HG03139 (cell line): ENCODE results near the gene JAG2.

ENCODE experiments used
- ATAC-seq: cut with Tn5 transposase; IDR thresholded peaks from one replicate; pipeline ENCODE4 v1.9.1; 2021; ENCODE audit not compliant: unreplicated experiment

Gene JAG2

DNA sequence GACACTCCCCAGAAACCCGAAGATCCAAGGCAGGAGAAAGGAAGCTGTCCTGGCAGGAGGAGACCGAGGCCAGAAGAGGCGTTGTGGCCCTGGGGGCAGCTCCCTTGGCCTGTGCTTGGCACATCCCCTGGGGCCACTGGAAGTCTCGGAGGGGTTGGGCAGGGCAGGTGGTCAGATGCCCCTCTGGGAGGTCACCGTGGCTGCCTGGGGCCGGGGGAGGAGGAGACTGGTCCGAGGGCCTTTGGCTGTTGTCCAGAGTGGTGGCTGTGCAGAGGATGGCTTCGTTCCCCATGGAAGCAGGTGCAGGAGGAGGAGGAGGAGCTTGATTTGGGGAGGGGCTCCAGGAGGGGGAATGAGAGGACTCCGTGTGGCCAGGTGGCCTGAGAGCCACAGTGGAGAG is 15.9 kb upstream of the JAG2 start:
- ATAC-seq, result no peak

GRCh38 chr14:105182296-105183020 is 13.9 kb upstream of the JAG2 start:
- ATAC-seq, result no peak

- ATAC-seq, result no peak
Measured at GRCh38 chr14:105181549-105182295, 13.1 kb upstream of the JAG2 start.

- no peak for ATAC-seq
Measured at GRCh38 chr14:105180592-105181548, 12.3 kb upstream of the JAG2 start, which contains the start of gene NUDT14. TSS of gene NUDT14 (minus strand) at chr14:105181312. CDS start at chr14:105181209, 103 bp downstream.

DNA sequence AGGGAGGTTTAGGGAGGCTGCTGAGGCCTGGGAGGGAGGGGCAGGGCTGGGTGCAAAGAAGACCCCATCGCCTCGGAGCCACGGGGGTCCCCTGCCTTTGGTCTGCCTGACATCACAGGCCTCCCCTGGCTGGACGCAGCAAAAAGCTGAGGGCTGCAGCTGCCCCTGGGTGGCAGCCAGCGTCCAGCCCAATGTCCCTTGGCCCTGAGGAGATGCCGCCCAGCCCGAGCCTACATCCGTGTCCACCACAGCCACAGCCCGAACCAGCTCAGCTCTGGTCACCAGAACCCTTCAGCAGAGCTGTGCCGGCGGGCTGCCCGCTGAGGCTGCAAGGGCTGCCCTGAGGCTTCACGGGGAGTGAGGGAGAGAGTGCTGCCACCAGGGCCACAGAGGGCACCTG is 10.6 kb upstream of the JAG2 start:
- ATAC-seq, result no peak

DNA sequence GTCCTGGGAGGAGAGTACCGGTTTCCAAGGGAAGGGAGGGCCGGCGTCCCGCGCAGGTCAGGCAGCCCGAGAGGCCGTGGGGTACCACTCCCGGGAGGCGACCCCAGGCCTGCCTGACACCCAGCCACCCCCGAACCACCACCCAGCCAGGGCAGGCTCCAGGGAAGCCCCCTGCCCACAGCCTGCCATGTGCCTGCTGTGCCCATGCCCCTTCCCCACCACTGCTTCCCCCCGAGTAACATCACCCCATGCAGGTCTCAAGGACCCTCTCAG is 10.2 kb upstream of the JAG2 start:
- no peak for ATAC-seq

GRCh38 chr14:105178069-105178867 is 9.7 kb upstream of the JAG2 start:
- ATAC-seq, result no peak

GRCh38 chr14:105177082-105177481 is 8.5 kb upstream of the JAG2 start:
- ATAC-seq, result no peak

DNA sequence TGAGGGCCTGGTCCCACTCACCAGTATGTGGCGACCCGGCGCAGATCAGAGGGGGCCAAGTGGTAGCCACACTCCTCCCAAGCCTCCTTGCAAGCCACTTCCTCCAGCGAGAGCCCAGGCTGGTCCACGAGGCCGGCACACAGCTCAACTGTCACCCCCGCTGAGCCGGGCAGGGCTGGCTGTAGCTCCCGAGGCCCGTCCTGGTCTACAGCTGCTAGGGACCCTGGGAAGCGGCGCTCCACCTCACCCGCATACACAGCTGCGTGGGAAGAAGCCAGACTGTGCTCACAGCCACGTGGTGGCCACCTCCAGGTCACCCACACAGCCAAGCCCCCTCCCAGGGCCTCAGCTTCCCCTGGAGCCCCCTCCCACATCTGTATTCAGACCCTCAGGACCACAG is 7.9 kb upstream of the JAG2 start:
- ATAC-seq, result no peak

- no peak for ATAC-seq
Measured at GRCh38 chr14:105173901-105174894, 5.6 kb upstream of the JAG2 start.

GRCh38 chr14:105173145-105173544 is 4.6 kb upstream of the JAG2 start:
- ATAC-seq, result no peak

DNA sequence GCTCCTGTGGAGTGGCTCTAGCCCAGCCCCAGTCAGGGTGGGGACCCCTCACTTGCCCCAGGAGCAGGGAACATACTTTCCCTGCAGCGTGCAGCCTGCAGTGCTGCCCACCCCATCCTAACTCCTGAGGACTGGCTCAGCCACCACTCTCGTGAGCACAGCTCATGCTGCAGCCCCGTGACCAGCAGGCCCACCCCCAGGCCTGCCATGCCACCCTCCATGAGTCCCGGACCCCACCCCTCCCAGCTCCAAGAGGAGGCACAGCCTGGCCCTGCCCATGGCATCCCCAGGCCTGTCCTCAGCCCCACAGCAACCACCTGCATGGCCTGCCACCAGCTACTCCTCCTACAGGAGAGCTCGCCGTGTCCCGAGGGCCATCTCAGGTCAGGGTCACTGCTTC is 3.9 kb upstream of the JAG2 start:
- no peak for ATAC-seq

DNA sequence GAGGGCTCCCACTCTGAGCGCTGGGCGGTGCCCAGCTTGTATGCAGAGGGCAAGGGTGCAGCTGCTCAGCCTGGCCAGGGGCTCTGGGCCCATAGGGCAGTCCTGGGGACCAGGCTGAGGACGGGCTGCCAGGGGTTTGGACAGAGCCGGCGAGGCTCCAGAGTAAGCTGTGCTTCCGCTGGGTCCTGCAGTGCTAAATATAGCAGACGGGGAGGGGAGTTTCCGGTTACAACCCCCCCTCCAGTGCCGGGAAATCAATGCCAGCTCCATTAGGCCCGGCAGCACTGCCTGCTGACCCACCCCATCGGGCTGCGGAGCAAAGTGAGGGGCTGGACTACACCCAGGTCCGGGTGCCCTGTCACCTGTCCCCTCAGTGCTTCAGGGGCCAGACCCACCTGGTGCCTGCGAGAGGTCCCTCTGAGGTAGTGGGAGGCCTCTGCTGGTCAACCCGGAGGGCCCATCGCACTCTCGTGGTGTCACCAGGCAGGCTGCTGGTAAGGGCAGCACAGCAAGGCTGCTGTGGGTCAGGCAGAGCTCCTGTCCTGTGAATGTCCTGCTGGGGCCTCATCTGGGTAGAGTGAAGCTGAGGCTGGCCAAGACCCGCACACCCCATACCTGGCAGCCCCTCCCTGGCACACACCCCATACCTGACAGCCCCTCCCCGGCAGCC is 2.6 kb upstream of the JAG2 start:
- no peak for ATAC-seq

DNA sequence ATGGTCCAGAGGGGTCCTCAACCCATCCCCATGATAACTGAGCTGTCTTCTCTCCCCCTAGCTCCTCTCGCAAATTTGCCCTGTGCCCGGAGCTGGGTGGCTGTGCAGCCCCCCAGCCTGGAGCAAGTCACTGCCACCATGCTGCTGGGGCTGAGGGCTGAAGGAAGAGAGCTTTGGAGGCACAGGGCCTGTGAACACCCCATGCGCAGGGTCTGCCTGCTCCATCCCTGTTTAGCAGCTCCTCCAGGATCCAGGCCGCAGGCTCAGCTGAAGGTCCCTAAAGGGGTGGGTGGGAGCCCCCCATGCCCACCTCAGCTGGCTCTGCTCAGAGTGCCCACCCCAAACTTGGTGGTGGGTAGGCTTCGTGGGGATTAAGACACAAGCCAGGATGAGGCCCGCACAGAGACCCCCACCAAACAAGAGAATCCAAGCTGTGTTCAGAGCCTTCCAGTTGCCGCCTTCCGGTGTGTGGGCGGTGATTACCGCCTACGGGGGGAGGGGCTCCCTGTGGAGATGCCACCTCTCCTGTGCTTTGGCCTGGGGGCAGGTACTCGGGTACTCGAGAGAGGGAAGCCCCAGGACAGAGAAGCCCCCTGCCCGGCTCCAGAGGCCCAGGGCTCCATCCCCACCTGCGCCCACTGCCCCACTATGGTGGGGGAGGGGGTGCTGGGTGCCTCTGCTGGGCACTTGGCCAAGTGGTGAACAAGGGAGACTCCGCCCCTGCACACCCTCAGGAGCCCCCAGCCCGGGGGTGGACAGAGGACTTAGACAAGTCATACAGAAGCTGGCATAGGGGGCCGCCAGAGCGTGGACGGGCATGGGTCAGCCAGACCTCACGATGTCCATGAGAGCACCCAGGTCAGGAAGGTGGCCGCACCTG is 1.4 kb upstream of the JAG2 start:
- ATAC-seq, result no peak

DNA sequence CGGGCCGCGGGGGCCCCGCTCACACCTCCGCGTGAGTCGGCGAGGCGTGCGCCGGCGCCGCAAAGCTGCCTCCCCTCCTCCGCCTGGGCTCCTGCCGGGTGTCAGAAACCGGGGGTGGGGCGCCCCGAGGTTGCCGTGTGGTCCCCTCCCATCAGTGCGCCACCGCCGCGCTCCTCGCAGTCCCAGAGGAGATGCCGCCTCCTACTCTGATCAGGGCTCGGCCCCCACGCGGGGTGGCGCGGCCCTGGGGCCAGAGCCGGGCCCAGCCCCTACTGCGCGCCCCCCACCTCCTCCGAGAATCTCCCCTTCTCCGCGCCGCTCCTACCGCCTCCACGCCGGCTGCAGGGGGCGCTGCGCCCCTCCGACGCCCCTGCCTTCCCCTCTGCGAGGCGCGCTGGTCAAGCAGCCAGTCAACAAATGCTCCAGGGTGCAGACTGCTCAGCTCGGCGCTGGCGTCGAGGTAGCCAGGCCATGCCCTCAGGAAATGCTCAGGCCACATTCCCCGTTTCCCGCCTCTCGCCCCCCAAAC is 467 bp upstream of the JAG2 start:
- no peak for ATAC-seq

DNA sequence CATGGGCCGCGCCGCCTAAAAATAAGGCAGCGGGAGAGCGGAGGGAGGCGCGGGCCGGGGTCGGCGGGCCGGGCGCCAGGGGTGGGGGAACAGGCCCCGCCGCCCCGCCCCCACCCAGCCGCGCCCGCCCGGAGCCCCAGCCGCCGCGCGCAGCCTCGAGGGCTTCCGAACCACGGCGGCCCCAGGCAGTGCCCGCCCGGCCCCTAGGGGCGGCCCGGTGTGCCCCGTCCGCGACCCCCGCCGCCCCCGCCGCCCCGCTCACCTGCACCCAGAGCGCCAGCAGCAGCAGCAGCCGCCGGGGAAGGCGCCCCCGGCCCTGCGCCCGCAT is 519 bp downstream of the JAG2 start:
- no peak for ATAC-seq

DNA sequence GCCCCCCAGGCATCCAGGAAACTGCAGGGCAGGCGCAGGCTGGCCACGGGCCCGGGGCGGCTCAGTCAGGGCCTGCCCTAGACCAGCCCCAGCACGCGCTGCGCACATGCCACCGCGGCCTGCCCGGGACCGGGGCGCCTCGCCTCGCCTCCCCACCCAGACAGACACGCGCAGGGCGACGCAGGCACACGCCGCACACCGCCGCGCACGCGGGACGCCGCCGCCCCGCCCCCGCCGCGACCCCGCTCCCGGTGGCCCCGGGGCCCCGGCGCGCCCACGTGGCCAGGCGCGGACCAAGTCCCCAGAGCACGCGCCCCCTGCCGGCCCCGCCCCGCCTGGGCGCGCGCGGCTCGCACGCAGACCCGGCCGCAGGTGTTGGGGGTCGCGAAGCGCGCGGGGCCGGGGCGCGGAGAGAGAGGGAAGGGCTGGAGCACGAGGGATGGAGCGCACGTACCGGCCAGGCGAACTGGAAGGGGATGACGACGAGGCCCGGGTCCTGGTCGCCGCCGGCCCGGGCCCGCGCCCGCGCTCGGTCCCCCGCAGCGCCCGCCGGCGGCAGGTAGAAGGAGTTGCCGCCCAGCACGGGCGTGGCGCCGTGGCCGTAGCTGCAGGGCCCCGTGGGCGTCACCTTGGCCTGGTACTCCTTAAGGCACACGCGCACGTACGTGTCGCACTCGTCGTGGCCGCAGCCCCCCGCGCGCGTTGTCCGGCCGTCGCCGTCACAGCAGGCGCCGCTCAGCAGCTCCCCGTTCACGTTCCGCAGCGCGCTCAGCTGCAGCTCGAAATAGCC is 1.1 kb downstream of the JAG2 start:
- no peak for ATAC-seq
